COLO668 (cell line): ENCODE measurements around the gene MRTFA.
"Not testable (repeated sequence)": the region's sequence is repeated elsewhere in the genome, so short reads cannot be mapped to it uniquely, and the experiment has no call there.

Experiments used
- DNase-seq: peaks from one replicate; lab custom pipeline; 2025; ENCODE audit not compliant: unreplicated experiment; lab: John Stamatoyannopoulos, UW

Gene MRTFA

GRCh38 chr22:40628354-40629042 is 8.0 kb downstream of the MRTFA start:
- no peak for DNase-seq

DNA sequence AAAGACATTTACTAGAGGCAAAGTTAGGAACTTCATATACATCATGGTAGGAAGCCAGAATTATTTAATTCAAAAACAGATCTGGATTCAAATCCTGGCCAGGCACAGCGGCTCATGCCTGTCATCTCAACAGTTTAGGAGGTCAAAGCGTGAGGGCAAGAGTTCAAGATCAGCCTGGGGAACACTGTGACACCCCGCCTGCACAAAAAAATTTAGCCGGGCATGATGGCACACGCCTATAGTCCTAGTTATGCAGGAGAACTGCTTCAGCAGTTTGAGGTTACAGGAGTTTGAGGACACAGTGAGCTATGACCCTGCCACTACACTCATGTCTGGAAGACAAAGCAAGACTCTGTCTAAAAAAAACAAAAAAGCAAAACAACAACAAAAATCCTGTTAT is 8.9 kb downstream of the MRTFA start:
- no peak for DNase-seq

DNA sequence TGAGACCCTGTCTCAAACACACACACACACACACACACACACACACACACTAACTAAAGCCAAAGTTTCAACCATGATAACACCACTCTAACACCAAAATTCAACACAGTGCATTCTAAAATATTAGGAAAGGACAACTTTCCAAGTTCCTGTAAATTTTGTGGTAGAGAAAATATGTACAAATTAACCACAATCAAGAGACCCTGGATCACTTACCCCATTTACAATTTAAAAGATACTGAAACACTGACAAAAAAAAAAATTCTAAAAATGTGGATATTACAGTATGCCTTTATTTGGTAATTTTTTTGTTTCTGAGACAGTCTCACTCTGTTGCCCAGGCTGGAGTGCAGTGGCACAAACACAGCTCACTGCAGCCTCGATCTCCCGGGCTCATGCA is 9.7 kb downstream of the MRTFA start:
- DNase-seq = no peak

DNA sequence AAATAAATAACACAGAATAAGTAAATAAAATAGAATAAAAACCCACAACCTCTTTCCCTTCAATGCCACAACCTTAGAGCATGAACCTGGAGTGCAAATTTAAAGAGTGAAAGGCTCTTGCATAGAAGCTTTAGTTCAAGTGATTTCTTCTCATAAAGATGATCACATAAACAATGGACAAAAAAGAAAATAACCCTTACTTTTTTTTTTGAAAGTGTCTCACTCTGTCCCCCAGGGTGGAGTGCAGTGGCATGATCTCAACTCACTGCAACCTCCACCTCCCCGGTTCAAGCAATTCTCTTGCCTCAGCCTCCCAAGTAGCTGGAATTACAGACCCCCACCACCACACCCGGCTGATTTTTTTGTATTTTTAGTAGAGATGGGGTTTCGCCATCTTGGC is 10.7 kb downstream of the MRTFA start:
- DNase-seq = not testable (repeated sequence)

DNA sequence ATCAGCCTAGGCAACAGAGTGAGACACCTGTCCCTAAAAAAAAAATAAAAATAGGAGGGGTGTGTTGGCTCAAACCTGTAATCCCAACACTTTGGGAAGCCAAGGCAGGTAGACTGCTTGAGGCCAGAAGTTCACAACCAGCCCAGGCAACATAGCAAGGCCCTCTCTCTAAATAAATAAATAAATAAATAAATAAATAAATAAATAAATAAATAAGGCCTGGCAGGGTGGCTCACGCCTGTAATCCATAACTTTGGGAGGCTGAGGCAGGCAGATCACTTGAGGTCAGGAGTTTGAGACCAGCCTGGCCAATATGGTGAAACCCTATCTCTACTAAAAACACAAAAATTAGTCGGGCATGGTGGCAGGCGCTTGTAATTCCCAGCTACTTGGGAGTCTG is 11.2 kb downstream of the MRTFA start:
- not testable (repeated sequence) for DNase-seq

DNA sequence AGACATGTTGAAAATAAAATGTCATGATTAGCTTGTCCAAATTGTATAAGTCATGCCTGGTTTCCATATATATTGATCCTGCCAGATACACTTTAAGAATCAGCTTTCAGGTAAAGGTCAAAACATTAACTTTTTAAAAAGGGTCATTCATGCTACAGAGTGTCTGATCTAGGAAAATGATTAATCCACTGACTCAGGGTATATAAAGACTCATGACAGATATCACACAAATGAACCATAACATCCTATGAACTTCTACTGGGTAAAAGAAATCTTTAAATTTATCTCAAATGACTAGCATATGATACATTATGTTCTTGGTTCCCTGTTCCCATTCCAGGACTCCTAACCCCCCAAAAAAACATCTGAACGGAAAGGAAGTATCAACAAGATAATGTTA is 11.7 kb downstream of the MRTFA start:
- no peak for DNase-seq

GRCh38 chr22:40621309-40622151 is 15.0 kb downstream of the MRTFA start:
- DNase-seq = no peak

- DNase-seq = no peak
These were observed 16.0 kb downstream of the MRTFA start for GRCh38 chr22:40620464-40621046.

DNA sequence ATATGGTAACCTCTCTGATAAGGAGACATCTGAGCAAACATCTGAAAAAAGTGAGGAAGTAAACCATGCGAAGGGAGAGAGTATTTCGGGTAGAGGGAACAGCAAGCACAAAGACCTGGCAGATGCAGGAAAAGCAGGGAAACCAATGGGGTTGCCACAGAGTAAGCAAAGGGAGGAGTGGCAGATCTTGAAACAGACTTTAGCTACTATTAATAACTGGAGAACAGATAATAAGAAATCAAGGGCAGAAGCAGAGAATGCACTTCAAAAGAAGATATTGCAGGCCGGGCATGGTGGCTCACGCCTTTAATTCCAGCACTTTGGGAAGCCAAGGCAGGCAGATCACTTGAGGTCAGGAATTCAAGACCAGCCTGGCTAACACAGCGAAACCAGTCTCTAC is 18.1 kb downstream of the MRTFA start:
- DNase-seq = no peak

DNA sequence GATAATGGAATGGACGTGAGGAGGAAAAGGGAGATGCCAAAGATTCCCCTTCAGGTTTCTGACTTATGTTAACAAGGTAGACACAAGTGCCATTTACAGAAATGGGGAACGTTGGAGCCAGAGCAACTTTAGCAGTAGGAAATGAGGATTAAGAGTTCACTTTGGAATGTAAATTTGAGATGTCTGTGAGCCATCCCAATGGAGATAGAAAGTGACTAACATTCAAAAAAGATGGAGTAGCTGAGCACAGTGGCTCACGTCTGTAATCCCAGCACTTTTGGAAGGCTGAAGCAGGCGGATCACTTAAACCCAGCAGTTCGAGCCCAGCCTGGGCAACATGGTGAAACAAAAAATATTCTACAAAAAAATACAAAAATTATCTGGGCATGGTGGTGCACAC is 19.9 kb downstream of the MRTFA start:
- no peak for DNase-seq

DNA sequence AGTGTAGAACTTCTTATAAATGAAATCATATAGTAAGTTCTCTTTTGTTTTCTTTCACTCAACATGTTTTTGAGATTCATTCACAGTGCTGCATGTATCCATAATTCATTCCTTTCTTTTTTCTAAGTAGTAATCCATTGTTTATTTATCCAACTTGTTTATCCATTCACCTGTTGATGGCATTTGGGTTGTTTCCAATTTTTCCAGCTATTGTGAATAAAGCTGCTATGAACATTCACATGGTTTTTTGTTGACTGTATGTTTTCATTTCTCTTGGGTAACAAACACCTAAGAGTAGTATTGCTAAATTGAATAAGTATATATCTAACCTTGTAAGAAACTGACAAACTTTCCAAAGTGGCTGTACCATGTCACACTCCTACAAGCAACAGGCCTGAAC is 23.5 kb downstream of the MRTFA start:
- no peak for DNase-seq

DNA sequence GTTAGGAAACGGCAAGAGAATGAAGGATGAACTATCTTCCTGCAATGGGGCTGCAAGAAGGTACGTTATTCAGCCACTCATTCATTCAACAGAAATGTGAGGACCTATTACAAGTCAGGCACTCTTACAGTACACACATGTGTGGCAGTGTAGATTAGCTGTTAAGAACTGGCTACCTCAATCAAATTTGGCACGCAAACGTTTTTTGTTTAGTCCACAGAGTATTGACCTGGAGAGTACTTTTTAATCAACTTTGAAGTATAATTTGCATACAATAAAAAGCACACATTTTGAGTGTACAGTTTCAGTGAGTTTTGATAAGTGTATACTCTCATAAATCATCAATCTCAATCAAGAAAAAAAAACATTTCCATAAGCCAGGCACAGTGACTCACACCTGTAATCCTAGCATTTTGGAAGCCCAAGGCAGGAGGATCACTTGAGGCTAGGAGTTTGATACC is 24.2 kb downstream of the MRTFA start:
- no peak for DNase-seq

- DNase-seq = no peak
These were observed 24.9 kb downstream of the MRTFA start for GRCh38 chr22:40611606-40612005.

DNA sequence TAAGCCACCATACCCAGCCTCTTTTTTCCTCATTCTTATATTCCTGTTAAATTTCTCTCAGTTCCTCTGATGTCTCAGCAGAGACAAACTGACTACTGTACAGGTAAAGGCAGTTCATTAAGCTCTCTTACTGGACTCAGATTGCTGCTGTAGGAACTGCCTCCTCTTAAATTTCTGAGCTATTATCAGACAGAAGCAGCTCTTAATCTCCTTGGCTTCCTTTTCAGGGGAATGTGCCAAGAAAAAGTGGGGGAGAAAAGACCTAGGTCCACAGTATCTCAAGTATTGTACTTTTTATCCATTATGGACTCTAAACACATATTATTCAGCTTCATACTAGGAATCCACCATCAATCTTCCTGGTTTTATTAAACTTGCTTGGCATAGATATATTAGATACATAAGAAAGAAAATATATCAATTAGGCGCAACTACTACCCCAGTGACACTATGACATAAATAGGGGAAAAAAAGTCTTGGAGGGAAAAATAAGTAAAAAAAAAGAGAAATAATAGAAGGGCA is 26.1 kb downstream of the MRTFA start:
- no peak for DNase-seq

- no peak for DNase-seq
These were observed 27.3 kb downstream of the MRTFA start for GRCh38 chr22:40609216-40609615.

GRCh38 chr22:40607506-40607905 is 29.0 kb downstream of the MRTFA start:
- DNase-seq = no peak

GRCh38 chr22:40606306-40606705 is 30.2 kb downstream of the MRTFA start:
- DNase-seq = no peak

DNA sequence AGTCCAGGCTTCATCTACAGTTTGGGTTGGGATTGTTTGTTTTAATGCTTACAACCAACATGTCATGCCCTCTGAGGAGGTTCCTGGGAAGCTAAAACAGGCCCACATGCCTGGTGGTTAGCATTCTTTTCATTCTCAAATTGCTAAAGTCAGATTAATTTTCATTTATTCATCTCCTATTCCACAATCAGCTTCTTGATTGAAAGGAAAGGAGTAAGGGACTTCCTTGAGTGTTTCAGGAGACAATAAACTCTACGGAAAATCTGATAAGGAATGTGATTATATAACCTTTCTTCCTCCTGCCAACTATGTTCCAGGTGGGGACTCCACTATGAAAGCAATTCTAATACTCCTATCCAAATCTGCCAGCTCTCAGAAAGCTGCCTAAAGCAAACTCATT is 30.8 kb downstream of the MRTFA start:
- no peak for DNase-seq

GRCh38 chr22:40603088-40603605 is 33.4 kb downstream of the MRTFA start:
- DNase-seq = no peak

- no peak for DNase-seq
These were observed 34.3 kb downstream of the MRTFA start for GRCh38 chr22:40602231-40602630.

GRCh38 chr22:40599731-40600130 is 36.8 kb downstream of the MRTFA start:
- no peak for DNase-seq

- not testable (repeated sequence) for DNase-seq
These were observed 37.8 kb downstream of the MRTFA start for GRCh38 chr22:40598712-40599111.
